ENCODE data around the gene STK11IP.
"Not testable (repeated sequence)": the region's sequence is repeated elsewhere in the genome, so short reads cannot be mapped to it uniquely, and the experiment has no call there.

Gene STK11IP

DNA sequence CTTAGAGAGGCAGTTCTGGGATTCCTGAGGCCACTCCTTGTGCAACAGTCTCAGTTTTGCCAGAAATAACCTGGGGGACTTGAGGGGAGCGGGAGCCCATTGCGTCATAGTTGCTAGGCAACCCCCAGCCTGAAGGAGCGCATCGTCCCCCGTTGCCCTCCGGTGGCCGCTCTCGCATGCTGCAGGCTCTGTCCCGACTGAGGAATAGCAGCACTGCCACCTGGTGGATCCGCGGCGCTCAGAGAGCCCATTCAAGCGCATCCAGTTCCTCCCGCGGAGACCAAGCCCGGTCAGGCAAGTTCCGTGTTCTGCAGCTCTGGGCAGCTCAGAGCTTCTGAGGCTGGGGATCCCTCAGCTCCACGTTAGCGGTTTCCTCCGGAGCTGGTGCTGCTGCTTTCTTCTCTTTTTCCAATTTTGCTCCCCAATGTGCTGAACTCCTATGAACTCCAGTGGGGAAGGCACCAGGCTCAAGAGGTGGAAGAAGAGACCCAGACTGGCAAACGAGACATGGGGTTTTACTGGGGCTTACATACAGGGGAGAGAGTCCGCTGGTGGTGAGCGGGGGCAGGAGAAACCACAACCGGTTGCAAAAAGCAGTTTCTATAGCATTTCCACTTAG, 44.9 kb downstream of the STK11IP start:
- H3K9ac ChIP-seq (ENCODE audit: low read length) = no peak overlapping the region
- no peak overlapping the region for H3K4me3 ChIP-seq (ENCODE audit: low read length)
- peaks cover 11% of the 10 kb centered on the region for H3K4me1 ChIP-seq (ENCODE audit: control insufficient read depth, low read depth, low read length)
- no peaks in the 10 kb centered on the region for H3K9me3 ChIP-seq (ENCODE audit: control insufficient read depth, low read depth, low read length)
- peaks cover 10% of the 10 kb centered on the region for H3K27me3 ChIP-seq (ENCODE audit: control insufficient read depth, insufficient read depth, low read length)
- H3K36me3 ChIP-seq (ENCODE audit: control insufficient read depth, low read depth, low read length) = no peaks in the 10 kb centered on the region
- H3K27ac ChIP-seq (ENCODE audit: low read length) = no peak overlapping the region

- Histone ChIP-seq H3K4me3 (ENCODE audit: low read length) (no peak overlapping the region), H3K4me1 (ENCODE audit: control insufficient read depth, low read depth, low read length) (peaks cover 11% of the 10 kb centered on the region), H3K27me3 (ENCODE audit: control insufficient read depth, insufficient read depth, low read length) (peaks cover 10% of the 10 kb centered on the region), H3K9ac (ENCODE audit: low read length) (no peak overlapping the region), H3K27ac (ENCODE audit: low read length) (no peak overlapping the region), H3K36me3 (ENCODE audit: control insufficient read depth, low read depth, low read length) (no peaks in the 10 kb centered on the region), H3K9me3 (ENCODE audit: control insufficient read depth, low read depth, low read length) (no peaks in the 10 kb centered on the region)
These were observed 45.4 kb downstream of the STK11IP start for GRCh38 chr2:219643084-219643473.

DNA sequence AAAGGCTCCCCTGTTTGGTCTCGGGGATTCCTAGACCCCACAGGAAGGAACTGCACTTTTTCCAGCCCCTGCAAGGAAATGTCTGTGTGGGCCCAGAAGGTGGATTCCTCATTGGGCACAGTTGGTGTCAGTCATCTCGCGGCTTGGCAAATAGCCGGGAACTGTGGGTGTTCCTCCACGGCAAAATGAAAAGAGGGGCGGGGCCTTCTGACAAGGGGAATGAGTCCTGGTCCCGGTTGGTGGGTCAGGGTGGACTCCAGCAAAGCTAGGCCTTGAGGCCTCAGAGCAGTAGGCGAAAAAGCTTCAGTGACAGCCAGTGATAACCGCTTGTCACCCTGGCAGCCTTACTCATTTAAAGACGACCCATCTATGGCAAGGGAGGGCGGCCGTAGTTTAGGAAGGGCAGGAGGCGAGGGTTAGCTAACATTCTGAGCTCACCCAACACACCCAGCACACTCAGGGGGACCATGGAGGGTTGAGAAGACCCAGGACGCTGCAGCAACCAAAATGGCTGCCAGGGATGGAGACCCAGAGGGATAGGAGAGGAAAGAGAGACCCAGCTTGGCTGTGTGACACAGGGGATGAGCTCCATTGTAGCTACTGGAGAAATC, 46.2 kb downstream of the STK11IP start:
- Histone ChIP-seq H3K36me3 (ENCODE audit: control insufficient read depth, low read depth, low read length) (no peaks in the 10 kb centered on the region), H3K27me3 (ENCODE audit: control insufficient read depth, insufficient read depth, low read length) (peaks cover 10% of the 10 kb centered on the region), H3K9me3 (ENCODE audit: control insufficient read depth, low read depth, low read length) (no peaks in the 10 kb centered on the region), H3K4me1 (ENCODE audit: control insufficient read depth, low read depth, low read length) (peaks cover 11% of the 10 kb centered on the region), H3K9ac (ENCODE audit: low read length) (no peak overlapping the region), H3K27ac (ENCODE audit: low read length) (no peak overlapping the region), H3K4me3 (ENCODE audit: low read length) (no peak overlapping the region)

DNA sequence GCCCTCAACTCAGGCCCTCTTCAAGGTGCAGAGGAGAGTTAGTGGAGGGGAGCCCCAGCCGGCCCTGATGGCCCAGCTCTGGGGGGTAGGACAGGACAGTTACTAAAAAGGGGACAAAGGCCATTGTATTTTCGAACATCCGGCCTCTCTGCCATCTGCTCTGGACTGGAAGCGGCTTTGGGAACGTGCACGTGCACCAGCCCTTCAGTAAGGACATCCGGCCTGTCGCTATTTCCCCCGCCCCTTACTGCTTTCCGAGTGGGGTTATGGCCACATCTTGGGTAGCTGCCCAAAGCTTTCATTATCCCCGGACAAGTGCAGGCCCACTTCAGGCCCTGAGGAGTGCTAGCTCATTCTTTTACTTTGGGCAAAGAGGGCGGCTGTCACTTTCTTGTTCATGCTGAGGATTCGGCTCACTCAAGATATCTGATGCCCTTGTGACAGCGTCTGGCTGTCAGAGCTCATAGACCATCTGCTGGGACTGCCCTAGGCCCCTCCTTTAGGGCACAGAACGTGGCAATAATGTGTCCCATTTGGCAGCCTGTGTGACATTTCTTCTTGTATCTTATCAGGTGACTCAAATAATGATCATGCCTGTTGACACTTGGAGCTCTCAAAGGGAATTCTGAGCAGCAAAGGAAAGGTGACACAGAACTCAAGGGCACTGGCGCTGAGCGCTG, 47.3 kb downstream of the STK11IP start:
- H3K9me3 ChIP-seq (ENCODE audit: control insufficient read depth, low read depth, low read length) = no peaks in the 10 kb centered on the region
- peaks cover 10% of the 10 kb centered on the region for H3K27me3 ChIP-seq (ENCODE audit: control insufficient read depth, insufficient read depth, low read length)
- H3K9ac ChIP-seq (ENCODE audit: low read length) = no peak overlapping the region
- no peak overlapping the region for H3K27ac ChIP-seq (ENCODE audit: low read length)
- H3K36me3 ChIP-seq (ENCODE audit: control insufficient read depth, low read depth, low read length) = no peaks in the 10 kb centered on the region
- peaks cover 11% of the 10 kb centered on the region for H3K4me1 ChIP-seq (ENCODE audit: control insufficient read depth, low read depth, low read length)
- H3K4me3 ChIP-seq (ENCODE audit: low read length) = no peak overlapping the region

DNA sequence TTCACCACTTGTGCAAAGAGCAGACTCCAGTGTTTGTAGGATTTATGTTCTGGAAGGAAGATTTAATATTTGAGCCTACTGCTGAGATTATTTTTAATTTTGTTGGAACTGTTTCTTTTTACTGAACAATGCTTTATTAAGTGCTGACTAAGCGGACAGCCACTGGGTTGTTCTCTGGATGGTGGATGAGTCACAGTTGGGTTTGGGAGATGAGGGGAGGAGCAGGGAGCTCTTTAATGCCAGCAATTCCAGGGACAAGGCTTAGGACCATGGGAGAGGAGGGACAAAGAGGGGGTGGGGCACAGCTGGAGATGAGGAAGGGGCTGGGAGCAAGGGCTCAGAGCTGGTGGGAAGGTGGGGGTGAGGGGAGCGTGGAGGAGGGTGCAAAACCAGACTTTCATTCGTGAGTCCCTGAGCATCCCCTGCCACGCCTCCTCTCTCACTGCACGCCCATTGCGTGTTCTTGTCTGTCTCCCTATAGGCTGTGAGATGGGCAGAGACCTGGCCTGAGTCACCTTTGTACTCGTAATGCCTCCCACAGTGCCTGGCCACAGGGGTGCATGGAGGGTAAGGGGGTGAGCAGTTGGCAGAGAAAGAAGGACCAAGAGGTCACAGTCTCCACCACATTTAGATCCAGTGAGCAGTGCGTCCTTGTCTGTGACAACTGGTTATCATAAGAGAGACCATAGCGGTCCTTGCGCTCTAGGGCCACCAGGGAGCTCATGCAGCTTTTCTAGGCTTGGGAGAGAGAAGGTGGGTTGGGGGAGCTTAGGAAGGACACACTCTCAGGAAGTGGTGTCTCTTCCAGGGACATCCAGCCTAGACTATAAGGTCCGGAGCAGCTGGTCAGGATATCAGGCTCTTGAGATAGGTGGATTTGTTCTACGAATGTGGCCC, 48.2 kb downstream of the STK11IP start:
- H3K27me3 ChIP-seq (ENCODE audit: control insufficient read depth, insufficient read depth, low read length) = peaks cover 10% of the 10 kb centered on the region
- H3K4me1 ChIP-seq (ENCODE audit: control insufficient read depth, low read depth, low read length) = peaks cover 11% of the 10 kb centered on the region
- no peak overlapping the region for H3K27ac ChIP-seq (ENCODE audit: low read length)
- no peak overlapping the region for H3K9ac ChIP-seq (ENCODE audit: low read length)
- no peak overlapping the region for H3K4me3 ChIP-seq (ENCODE audit: low read length)
- H3K36me3 ChIP-seq (ENCODE audit: control insufficient read depth, low read depth, low read length) = no peaks in the 10 kb centered on the region
- no peaks in the 10 kb centered on the region for H3K9me3 ChIP-seq (ENCODE audit: control insufficient read depth, low read depth, low read length)

DNA sequence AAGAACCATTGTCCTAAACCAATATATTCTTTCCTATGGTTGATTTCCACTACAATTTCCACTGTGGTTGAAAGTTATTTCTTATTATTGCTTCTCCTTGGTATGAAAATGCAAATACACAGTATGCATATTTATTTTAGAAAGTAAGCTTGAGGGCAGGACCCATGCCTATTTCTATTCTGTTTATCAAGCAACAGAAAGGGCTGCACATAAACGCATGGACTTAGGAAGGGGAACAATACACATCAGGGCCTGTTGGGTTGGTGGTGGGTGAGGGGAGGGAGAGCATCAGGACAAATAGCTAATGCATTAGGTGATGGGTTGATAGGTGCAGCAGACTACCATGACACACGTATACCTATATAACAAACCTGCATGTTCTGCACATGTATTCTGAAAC, 50.5 kb downstream of the STK11IP start:
- Histone ChIP-seq H3K4me1 (ENCODE audit: control insufficient read depth, low read depth, low read length) (peaks cover 11% of the 10 kb centered on the region), H3K27ac (ENCODE audit: low read length) (no peak overlapping the region), H3K27me3 (ENCODE audit: control insufficient read depth, insufficient read depth, low read length) (peaks cover 5% of the 10 kb centered on the region), H3K4me3 (ENCODE audit: low read length) (no peak overlapping the region), H3K9ac (ENCODE audit: low read length) (no peak overlapping the region), H3K36me3 (ENCODE audit: control insufficient read depth, low read depth, low read length) (no peaks in the 10 kb centered on the region), H3K9me3 (ENCODE audit: control insufficient read depth, low read depth, low read length) (no peaks in the 10 kb centered on the region)

DNA sequence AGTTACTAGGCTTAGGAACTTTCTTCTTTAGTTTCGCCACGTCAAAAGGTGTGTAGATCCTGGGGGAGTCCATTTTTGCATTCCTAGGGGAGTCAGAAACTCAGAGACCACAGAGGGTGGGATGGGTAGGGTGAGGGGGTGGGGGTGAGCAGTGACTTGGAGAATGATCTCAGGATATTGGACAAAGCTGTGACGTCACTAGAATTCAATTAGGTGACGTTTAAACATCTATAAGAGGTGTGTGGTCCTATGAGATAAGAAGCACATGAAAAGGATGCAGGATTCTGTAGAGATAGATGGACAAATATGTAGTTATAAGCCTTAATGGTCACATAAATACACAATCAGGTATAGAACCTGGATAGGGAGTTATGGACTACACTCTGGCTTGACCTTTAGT, 51.3 kb downstream of the STK11IP start:
- no peak overlapping the region for H3K27ac ChIP-seq (ENCODE audit: low read length)

GRCh38 chr2:219650426-219651248, 53.0 kb downstream of the STK11IP start:
- H3K9ac ChIP-seq (ENCODE audit: low read length) = no peak overlapping the region
- H3K27me3 ChIP-seq (ENCODE audit: control insufficient read depth, insufficient read depth, low read length) = no peaks in the 10 kb centered on the region
- peaks cover 6% of the 10 kb centered on the region for H3K4me1 ChIP-seq (ENCODE audit: control insufficient read depth, low read depth, low read length)
- no peak overlapping the region for H3K27ac ChIP-seq (ENCODE audit: low read length)
- H3K36me3 ChIP-seq (ENCODE audit: control insufficient read depth, low read depth, low read length) = no peaks in the 10 kb centered on the region
- no peaks in the 10 kb centered on the region for H3K9me3 ChIP-seq (ENCODE audit: control insufficient read depth, low read depth, low read length)
- H3K4me3 ChIP-seq (ENCODE audit: low read length) = no peak overlapping the region

More for the DNA sequence above, 51.3 kb downstream of the STK11IP start:
- no peak overlapping the region for H3K4me3 ChIP-seq (ENCODE audit: low read length)
- H3K4me1 ChIP-seq (ENCODE audit: control insufficient read depth, low read depth, low read length) = peaks cover 8% of the 10 kb centered on the region
- H3K9ac ChIP-seq (ENCODE audit: low read length) = no peak overlapping the region
- no peaks in the 10 kb centered on the region for H3K27me3 ChIP-seq (ENCODE audit: control insufficient read depth, insufficient read depth, low read length)
- H3K9me3 ChIP-seq (ENCODE audit: control insufficient read depth, low read depth, low read length) = no peaks in the 10 kb centered on the region
- no peaks in the 10 kb centered on the region for H3K36me3 ChIP-seq (ENCODE audit: control insufficient read depth, low read depth, low read length)

- H3K27me3 ChIP-seq (ENCODE audit: control insufficient read depth, insufficient read depth, low read length); H3K4me3 ChIP-seq (ENCODE audit: low read length); H3K27ac ChIP-seq (ENCODE audit: low read length); H3K9me3 ChIP-seq (ENCODE audit: control insufficient read depth, low read depth, low read length); H3K9ac ChIP-seq (ENCODE audit: low read length); H3K36me3 ChIP-seq (ENCODE audit: control insufficient read depth, low read depth, low read length); H3K4me1 ChIP-seq (ENCODE audit: control insufficient read depth, low read depth, low read length): not testable (repeated sequence)
These were observed 54.0 kb downstream of the STK11IP start for GRCh38 chr2:219651656-219652055.

- no peak overlapping the region for H3K9ac ChIP-seq (ENCODE audit: low read length)
- no peaks in the 10 kb centered on the region for H3K9me3 ChIP-seq (ENCODE audit: control insufficient read depth, low read depth, low read length)
- H3K4me1 ChIP-seq (ENCODE audit: control insufficient read depth, low read depth, low read length) = no peaks in the 10 kb centered on the region
- no peaks in the 10 kb centered on the region for H3K27me3 ChIP-seq (ENCODE audit: control insufficient read depth, insufficient read depth, low read length)
- no peak overlapping the region for H3K4me3 ChIP-seq (ENCODE audit: low read length)
- no peak overlapping the region for H3K27ac ChIP-seq (ENCODE audit: low read length)
- no peaks in the 10 kb centered on the region for H3K36me3 ChIP-seq (ENCODE audit: control insufficient read depth, low read depth, low read length)
These were observed 58.9 kb downstream of the STK11IP start for GRCh38 chr2:219656526-219656925.
